Measurements from ENCODE around the gene PLEKHF1. TPM values are rescaled to one million over a fixed set of nuclear protein-coding genes. Genes with fewer than 3 reads are reported as not detected.
A peak's percentile ranks its signal among the peaks of the same experiment; 100 is the strongest.

Gene PLEKHF1
- total RNA-seq, 1 donor from 2014 or later, result 26.7 TPM

- Mint-ChIP-seq H3K9me3 (no peaks in the 10 kb centered on the region), H3K27me3 (no peaks in the 10 kb centered on the region), H3K36me3 (ENCODE audit: low read depth) (peaks cover 53% of the 10 kb centered on the region), H3K27ac (peak overlapping the region; percentile 95), H3K4me1 (peaks cover 62% of the 10 kb centered on the region), H3K4me3 (peak overlapping the region; percentile 95)
- intact Hi-C loops (cut with micrococcal nuclease), result loop anchor here (1.0 kb wide), 4 partner anchors 8 to 163 kb away; partner anchors contain the start of gene PLEKHF1
- peak; percentile 92 for DNase-seq
Observed at GRCh38 chr19:29672933-29673336, 7.7 kb downstream of the PLEKHF1 start.

DNA sequence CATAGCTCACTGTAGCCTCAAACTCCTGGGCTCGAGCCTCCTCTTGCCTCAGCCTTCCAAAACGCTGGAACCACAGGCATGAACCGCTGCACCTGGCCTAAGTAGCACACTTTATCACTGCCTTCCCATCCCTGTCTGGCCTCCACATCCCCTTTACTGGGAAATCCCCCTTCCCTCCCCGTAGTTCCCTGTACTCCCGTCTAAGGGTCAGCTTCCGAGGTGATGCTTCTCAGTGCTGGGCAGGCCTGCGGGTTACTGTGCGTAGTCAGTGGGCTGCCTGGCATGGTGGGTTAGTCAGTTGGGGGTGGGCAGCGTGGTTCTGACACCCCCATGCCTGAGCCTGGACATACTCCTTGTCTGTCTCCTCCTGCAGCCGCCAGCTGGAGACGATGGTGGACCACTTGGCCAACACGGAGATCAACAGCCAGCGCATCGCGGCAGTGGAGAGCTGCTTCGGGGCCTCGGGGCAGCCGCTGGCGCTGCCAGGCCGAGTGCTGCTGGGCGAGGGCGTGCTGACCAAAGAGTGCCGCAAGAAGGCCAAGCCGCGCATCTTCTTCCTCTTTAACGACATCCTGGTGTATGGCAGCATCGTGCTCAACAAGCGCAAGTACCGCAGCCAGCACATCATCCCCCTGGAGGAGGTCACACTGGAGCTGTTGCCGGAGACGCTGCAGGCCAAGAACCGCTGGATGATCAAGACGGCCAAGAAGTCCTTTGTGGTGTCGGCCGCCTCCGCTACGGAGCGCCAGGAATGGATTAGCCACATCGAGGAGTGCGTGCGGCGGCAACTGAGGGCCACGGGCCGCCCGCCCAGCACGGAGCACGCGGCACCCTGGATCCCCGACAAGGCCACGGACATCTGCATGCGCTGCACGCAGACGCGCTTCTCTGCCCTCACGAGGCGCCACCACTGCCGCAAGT is 8.4 kb downstream of the PLEKHF1 start:
- Mint-ChIP-seq H3K4me3 (peak overlapping the region; percentile 95), H3K27ac (peak overlapping the region; percentile 95), H3K9me3 (no peaks in the 10 kb centered on the region), H3K36me3 (ENCODE audit: low read depth) (peaks cover 56% of the 10 kb centered on the region), H3K27me3 (no peaks in the 10 kb centered on the region), H3K4me1 (peaks cover 56% of the 10 kb centered on the region)
- DNase-seq, result peak; percentile 67
- intact Hi-C loops (cut with micrococcal nuclease), result loop anchor here (1.0 kb wide), 4 partner anchors 8 to 163 kb away; partner anchors contain the start of gene PLEKHF1

DNA sequence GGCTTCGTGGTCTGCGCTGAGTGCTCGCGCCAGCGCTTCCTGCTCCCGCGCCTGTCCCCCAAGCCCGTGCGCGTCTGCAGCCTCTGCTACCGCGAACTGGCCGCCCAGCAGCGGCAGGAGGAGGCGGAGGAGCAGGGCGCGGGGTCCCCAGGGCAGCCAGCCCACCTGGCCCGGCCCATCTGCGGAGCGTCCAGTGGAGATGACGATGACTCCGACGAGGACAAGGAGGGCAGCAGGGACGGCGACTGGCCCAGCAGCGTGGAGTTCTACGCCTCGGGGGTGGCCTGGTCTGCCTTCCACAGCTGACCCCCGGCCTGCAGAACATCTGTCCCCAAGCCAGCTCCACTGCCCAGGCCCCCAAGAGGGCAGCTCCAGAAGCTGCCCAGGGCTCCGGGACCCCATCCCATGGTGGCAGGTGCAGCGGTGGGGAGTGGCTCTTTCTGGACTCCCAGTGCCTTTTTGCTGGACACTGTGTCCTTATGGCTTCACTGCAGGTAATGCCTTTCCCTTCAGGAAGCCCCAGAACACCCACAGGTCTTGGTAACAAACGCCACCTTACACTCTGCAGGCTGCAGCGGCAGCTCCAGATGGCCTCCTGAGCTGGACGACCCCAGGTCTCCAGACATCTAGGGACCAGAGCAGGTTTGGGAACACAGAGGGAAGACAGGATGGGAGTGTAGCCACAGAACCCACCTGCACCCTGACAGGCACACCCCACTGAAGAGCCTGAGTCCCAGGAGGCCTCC is 9.3 kb downstream of the PLEKHF1 start:
- Mint-ChIP-seq H3K36me3 (ENCODE audit: low read depth) (peaks cover 56% of the 10 kb centered on the region), H3K27me3 (no peaks in the 10 kb centered on the region), H3K4me1 (peaks cover 48% of the 10 kb centered on the region), H3K27ac (no peak overlapping the region), H3K9me3 (no peaks in the 10 kb centered on the region), H3K4me3 (no peak overlapping the region)
- no peak for DNase-seq
- intact Hi-C loops (cut with micrococcal nuclease), result no loop called here

DNA sequence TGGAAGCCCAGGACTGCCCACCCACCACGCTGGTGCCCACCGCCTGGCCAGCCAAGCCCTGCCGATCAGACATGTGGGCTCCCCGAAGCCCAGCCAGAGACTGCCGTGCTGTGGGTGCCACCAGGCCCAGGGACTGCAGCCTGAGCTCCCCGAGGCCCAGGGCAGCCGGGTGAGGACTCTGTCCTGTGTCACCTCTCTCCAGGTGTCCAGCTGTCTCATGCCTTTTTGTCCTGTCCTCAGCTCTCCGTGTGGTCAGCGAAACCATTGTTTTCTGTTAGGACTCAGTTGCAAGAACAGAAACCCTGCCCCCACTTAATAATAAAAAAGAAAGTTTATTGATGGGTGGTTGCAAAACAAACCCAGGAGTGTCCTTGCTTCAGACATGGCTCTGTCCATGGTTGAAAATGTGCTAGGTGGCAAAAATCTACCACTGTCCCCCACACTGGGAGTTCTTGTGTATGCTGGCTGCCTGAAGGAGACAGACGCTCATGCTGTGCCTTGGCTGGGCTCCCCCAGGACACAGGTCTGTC is 9.9 kb downstream of the PLEKHF1 start:
- intact Hi-C loops (cut with micrococcal nuclease), result no loop called here
- Mint-ChIP-seq H3K27me3 (no peaks in the 10 kb centered on the region), H3K4me3 (no peak overlapping the region), H3K4me1 (peaks cover 48% of the 10 kb centered on the region), H3K27ac (peak overlapping the region; percentile 37), H3K36me3 (ENCODE audit: low read depth) (peaks cover 56% of the 10 kb centered on the region), H3K9me3 (no peaks in the 10 kb centered on the region)
- DNase-seq, result no peak

- intact Hi-C loops (cut with micrococcal nuclease), result no loop called here
- no peak for DNase-seq
- Mint-ChIP-seq H3K4me3 (no peak overlapping the region), H3K27ac (peak overlapping the region; percentile 37), H3K27me3 (no peaks in the 10 kb centered on the region), H3K36me3 (ENCODE audit: low read depth) (peaks cover 52% of the 10 kb centered on the region), H3K9me3 (no peaks in the 10 kb centered on the region), H3K4me1 (peaks cover 47% of the 10 kb centered on the region)
Observed at GRCh38 chr19:29675650-29676186, 10.5 kb downstream of the PLEKHF1 start.

- intact Hi-C loops (cut with micrococcal nuclease), result no loop called here
- H3K36me3 Mint-ChIP-seq (ENCODE audit: low read depth), result peaks cover 45% of the 10 kb centered on the region
- DNase-seq, result no peak
- no peaks in the 10 kb centered on the region for H3K27me3 Mint-ChIP-seq
- H3K4me1 Mint-ChIP-seq, result peaks cover 46% of the 10 kb centered on the region
- peak overlapping the region; percentile 30 for H3K4me3 Mint-ChIP-seq
- no peaks in the 10 kb centered on the region for H3K9me3 Mint-ChIP-seq
- H3K27ac Mint-ChIP-seq, result peak overlapping the region; percentile 51
Observed at GRCh38 chr19:29676586-29676985, 11.3 kb downstream of the PLEKHF1 start.

GRCh38 chr19:29677001-29677817 is 11.9 kb downstream of the PLEKHF1 start:
- no peak for DNase-seq
- H3K9me3 Mint-ChIP-seq, result no peaks in the 10 kb centered on the region
- H3K27me3 Mint-ChIP-seq, result no peaks in the 10 kb centered on the region
- peaks cover 40% of the 10 kb centered on the region for H3K4me1 Mint-ChIP-seq
- no peak overlapping the region for H3K4me3 Mint-ChIP-seq
- peak overlapping the region; percentile 29 for H3K27ac Mint-ChIP-seq
- intact Hi-C loops (cut with micrococcal nuclease), result no loop called here
- peaks cover 41% of the 10 kb centered on the region for H3K36me3 Mint-ChIP-seq (ENCODE audit: low read depth)

DNA sequence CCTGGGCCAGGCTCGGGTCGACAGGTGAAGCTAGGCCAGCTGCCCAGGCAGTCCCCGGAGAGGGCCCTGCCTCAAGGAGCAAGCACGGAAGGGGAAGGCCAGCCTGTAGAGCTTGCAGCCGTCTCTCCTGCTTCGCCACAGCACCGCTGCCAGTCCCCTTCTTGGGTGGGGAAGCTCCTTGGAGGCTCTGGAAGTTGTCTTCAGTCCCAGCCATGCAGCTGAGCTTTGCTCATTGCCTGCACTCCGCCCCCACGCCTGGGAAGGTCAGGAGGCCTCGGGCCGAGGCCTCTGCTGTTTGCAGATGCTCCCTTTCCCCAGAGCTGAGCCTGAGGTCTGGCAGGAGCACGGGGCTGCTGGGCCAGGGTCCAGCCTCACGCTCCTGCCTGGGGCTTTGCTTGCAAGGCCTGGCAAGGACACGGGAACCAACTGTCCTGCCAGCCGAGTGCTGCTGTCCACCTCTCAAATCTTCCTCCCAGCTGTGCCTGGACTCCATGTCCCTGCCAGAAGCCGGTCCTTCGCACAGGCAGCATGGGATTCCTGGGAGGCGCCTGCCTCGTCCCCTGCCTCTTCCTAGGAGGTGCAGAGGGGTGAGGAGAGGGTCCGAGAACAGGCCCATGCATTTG is 13.3 kb downstream of the PLEKHF1 start:
- DNase-seq, result no peak
- Mint-ChIP-seq H3K4me1 (peaks cover 31% of the 10 kb centered on the region), H3K27ac (no peak overlapping the region), H3K9me3 (no peaks in the 10 kb centered on the region), H3K27me3 (no peaks in the 10 kb centered on the region), H3K4me3 (no peak overlapping the region), H3K36me3 (ENCODE audit: low read depth) (peaks cover 29% of the 10 kb centered on the region)
- intact Hi-C loops (cut with micrococcal nuclease), result no loop called here

GRCh38 chr19:29679598-29680210 is 14.4 kb downstream of the PLEKHF1 start:
- Mint-ChIP-seq H3K27ac (peak overlapping the region; percentile 91), H3K4me3 (peak overlapping the region; percentile 57), H3K4me1 (peaks cover 32% of the 10 kb centered on the region), H3K27me3 (no peaks in the 10 kb centered on the region), H3K36me3 (ENCODE audit: low read depth) (peaks cover 26% of the 10 kb centered on the region), H3K9me3 (no peaks in the 10 kb centered on the region)
- no peak for DNase-seq
- intact Hi-C loops (cut with micrococcal nuclease), result loop anchor here (5.0 kb wide), 1 partner anchor 38 kb away; the partner anchor contains the start of gene C19orf12

- intact Hi-C loops (cut with micrococcal nuclease), result loop anchor here (5.0 kb wide), 1 partner anchor 37 kb away; the partner anchor contains the start of gene C19orf12
- peak overlapping the region; percentile 88 for H3K27ac Mint-ChIP-seq
- peaks cover 35% of the 10 kb centered on the region for H3K4me1 Mint-ChIP-seq
- peaks cover 25% of the 10 kb centered on the region for H3K36me3 Mint-ChIP-seq (ENCODE audit: low read depth)
- H3K27me3 Mint-ChIP-seq, result no peaks in the 10 kb centered on the region
- no peaks in the 10 kb centered on the region for H3K9me3 Mint-ChIP-seq
- peak; percentile 94 for DNase-seq
- peak overlapping the region; percentile 63 for H3K4me3 Mint-ChIP-seq
Observed at GRCh38 chr19:29680447-29680846, 15.2 kb downstream of the PLEKHF1 start.

DNA sequence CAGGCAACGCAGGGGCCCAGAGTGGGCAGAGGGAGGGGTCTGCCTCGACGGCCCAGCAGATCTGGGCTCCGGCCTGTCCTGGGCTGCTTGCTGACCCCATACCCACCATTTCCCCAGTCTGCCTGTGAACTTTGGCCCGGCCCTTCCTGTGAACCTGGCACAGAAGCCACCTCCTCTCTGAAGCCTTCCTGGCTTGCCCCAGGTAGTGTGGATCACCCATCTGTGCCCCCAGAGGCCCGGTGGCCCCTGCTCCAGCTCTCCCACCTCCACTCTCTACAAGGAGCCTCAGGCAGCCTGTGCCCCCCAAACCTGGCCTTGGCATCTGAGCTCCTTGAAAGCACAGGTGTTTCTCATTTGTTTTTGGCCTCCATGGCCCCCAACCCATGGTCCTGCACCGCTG is 15.7 kb downstream of the PLEKHF1 start:
- H3K4me1 Mint-ChIP-seq, result peaks cover 33% of the 10 kb centered on the region
- H3K27ac Mint-ChIP-seq, result peak overlapping the region; percentile 88
- H3K9me3 Mint-ChIP-seq, result no peaks in the 10 kb centered on the region
- peaks cover 20% of the 10 kb centered on the region for H3K36me3 Mint-ChIP-seq (ENCODE audit: low read depth)
- intact Hi-C loops (cut with micrococcal nuclease), result loop anchor here (5.0 kb wide), 1 partner anchor 36 kb away; the partner anchor contains the start of gene C19orf12
- no peaks in the 10 kb centered on the region for H3K27me3 Mint-ChIP-seq
- DNase-seq, result no peak
- H3K4me3 Mint-ChIP-seq, result peak overlapping the region; percentile 63

Measured in activated CD4-positive, alpha-beta T cell treated with anti-CD3 and anti-CD28 coated beads, Interleukin-2, amount 10 ng/mL, durations not matched to agents 24 days and 14 days (primary cell).